Measurements from ENCODE around the gene FCHO2. TPM values are rescaled to one million over a fixed set of nuclear protein-coding genes. Genes with fewer than 3 reads are reported as not detected.
A peak's percentile ranks its signal among the peaks of the same experiment; 100 is the strongest.
"Not testable (repeated sequence)": the region's sequence is repeated elsewhere in the genome, so short reads cannot be mapped to it uniquely, and the experiment has no call there.

The FCHO2 gene
- total and polyA plus RNA-seq, 2 experiments from 2014 or later = 13.5 to 18.6 TPM

DNA sequence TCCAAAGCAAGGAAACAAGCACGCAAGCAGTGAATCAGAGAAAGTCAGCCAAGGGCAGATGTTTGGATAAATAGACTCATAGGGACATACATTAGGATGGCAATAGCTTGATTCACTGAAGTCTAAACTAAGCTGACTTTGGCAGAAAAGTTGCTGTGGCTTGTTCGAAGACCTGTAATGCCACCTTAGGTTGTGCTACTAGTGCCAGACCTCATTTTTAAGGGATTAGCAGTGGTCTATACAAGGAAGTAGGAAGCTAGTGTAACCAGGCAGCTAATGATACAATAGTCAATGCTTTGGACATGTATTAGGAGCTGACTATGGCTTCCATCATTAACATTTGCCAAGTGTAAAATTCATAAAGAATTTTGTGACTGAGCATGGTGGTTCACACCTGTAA lies 63.1 kb downstream of the FCHO2 start:
- Histone ChIP-seq H3K4me1 (ENCODE audit: insufficient read depth) (0 out of 2 replicates have a peak, but pooled peaks cover 4% of the 10 kb centered on the region), H2AFZ (no peak overlapping the region), H3F3A (ENCODE audit: insufficient read depth) (0 out of 2 replicates have a peak, but pooled peaks cover 11% of the 10 kb centered on the region), H3K9ac (no peak overlapping the region), H3K27ac (no peak overlapping the region), H3K27me3 (replicated peaks; ENCODE audit: insufficient read depth) (no peaks in the 10 kb centered on the region), H3K9me2 (ENCODE audit: insufficient read depth) (no peaks in the 10 kb centered on the region), H3K36me3 (ENCODE audit: low read depth) (0 out of 2 replicates have a peak, but pooled peaks cover 3% of the 10 kb centered on the region), H3K79me2 (ENCODE audit: insufficient read depth) (no peaks in the 10 kb centered on the region), H3K4me2 (ENCODE audit: unreplicated experiment) (no peak overlapping the region), H4K20me1 (ENCODE audit: insufficient read depth) (no peaks in the 10 kb centered on the region), H3K4me3 (no peak overlapping the region), H3K9me3 (ENCODE audit: low read depth) (no peaks in the 10 kb centered on the region)
- in situ Hi-C loops (cut with MboI) = no loop called here
- DNase-seq = no peak
- TF ChIP-seq EZH2 (IDR thresholded peaks at IDR 0.05; ENCODE audit: insufficient read depth, poor library complexity, severe bottlenecking) (no peak), EZH2phosphoT487 (IDR thresholded peaks at IDR 0.05; ENCODE audit: insufficient read depth, low read depth) (no peak)
- 98 to 99% methylated on average over 2 of the region's 2 CpGs for WGBS, 2 experiments (ENCODE audit: low coverage in 1 of 2, low lambda C conversion rate in 2 of 2, missing lambda C conversion rate in 2 of 2)

DNA sequence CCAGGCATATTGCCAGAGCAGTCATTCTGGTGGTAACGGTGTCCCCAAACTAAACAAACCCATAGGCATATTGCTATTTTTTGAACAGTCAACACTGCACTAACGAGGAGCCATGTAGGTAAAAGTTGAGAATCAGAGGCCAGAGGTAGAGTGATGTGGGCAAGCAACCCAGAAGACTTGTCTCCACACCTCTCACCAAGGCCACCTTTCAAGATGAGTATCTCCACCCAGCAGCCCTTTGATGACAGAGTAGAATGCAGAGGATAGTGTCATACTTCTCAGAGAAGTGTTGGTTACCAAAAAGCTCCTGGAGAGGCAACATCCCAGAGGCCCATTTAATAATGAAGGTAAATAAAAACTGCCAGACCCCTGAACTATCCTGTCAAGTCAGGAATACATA lies 63.9 kb downstream of the FCHO2 start:
- 96 to 98% methylated on average over 2 of the region's 2 CpGs for WGBS, 2 experiments (ENCODE audit: low coverage in 1 of 2, low lambda C conversion rate in 2 of 2, missing lambda C conversion rate in 2 of 2)
- no peaks in the 10 kb centered on the region for H3K9me3 ChIP-seq (ENCODE audit: low read depth)
- in situ Hi-C loops (cut with MboI) = no loop called here
- H3K27ac ChIP-seq = no peak overlapping the region
- H3K27me3 ChIP-seq (replicated peaks; ENCODE audit: insufficient read depth) = no peaks in the 10 kb centered on the region
- no peak overlapping the region for H3K4me2 ChIP-seq (ENCODE audit: unreplicated experiment)
- H3F3A ChIP-seq (ENCODE audit: insufficient read depth) = 0 out of 2 replicates have a peak, but pooled peaks cover 11% of the 10 kb centered on the region
- H3K9ac ChIP-seq = no peak overlapping the region
- H3K4me1 ChIP-seq (ENCODE audit: insufficient read depth) = 0 out of 2 replicates have a peak, but pooled peaks cover 4% of the 10 kb centered on the region
- no peaks in the 10 kb centered on the region for H4K20me1 ChIP-seq (ENCODE audit: insufficient read depth)
- H3K4me3 ChIP-seq = no peak overlapping the region
- DNase-seq = no peak
- no peak for TF ChIP-seq EZH2phosphoT487 (IDR thresholded peaks at IDR 0.05; ENCODE audit: insufficient read depth, low read depth)
- TF ChIP-seq EZH2 (IDR thresholded peaks at IDR 0.05; ENCODE audit: insufficient read depth, poor library complexity, severe bottlenecking) = no peak
- H2AFZ ChIP-seq = no peak overlapping the region
- H3K36me3 ChIP-seq (ENCODE audit: low read depth) = 0 out of 2 replicates have a peak, but pooled peaks cover 3% of the 10 kb centered on the region
- H3K79me2 ChIP-seq (ENCODE audit: insufficient read depth) = no peaks in the 10 kb centered on the region
- H3K9me2 ChIP-seq (ENCODE audit: insufficient read depth) = no peaks in the 10 kb centered on the region

DNA sequence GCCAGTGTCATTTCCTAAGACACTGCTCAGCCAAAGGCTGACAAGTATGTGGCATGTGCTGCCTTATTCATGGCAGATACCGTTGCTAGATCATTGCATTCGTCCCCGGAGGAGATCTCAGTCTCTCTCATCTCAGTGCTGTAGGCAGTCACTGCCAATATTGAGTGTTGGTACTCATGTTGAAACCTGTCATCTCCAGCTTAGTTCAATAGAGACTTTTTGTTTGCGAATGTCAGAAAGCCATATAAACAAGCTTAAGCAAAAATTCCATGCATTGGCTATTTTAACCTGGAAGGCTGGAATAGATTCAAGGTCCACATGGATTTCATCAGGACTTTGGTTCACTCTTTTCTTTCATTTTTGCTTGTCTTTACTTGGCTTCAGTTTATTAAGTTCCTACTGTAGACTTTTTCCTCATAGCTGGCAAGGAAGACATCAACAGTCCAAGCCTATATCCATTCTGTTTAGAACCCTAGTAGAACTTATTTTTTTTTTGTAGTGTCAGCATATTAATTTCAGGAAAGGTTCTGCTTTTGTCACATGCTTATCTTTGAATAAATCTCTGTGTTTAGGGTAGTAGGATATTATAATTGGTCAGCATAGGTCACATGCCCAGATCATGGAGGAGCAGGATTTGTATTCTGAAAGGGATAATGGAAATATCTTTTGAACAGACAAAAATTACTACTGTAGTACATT lies 66.8 kb downstream of the FCHO2 start:
- Histone ChIP-seq H3K27me3 (replicated peaks; ENCODE audit: insufficient read depth) (no peaks in the 10 kb centered on the region), H3F3A (ENCODE audit: insufficient read depth) (0 out of 2 replicates have a peak, but pooled peaks cover 11% of the 10 kb centered on the region), H3K9ac (no peak overlapping the region), H3K4me1 (ENCODE audit: insufficient read depth) (0 out of 2 replicates have a peak, but pooled peaks cover 4% of the 10 kb centered on the region), H4K20me1 (ENCODE audit: insufficient read depth) (no peaks in the 10 kb centered on the region), H3K9me2 (ENCODE audit: insufficient read depth) (no peaks in the 10 kb centered on the region), H3K4me2 (ENCODE audit: unreplicated experiment) (no peak overlapping the region), H3K9me3 (ENCODE audit: low read depth) (no peaks in the 10 kb centered on the region), H3K4me3 (no peak overlapping the region), H3K79me2 (ENCODE audit: insufficient read depth) (no peaks in the 10 kb centered on the region), H3K27ac (no peak overlapping the region), H2AFZ (no peak overlapping the region), H3K36me3 (ENCODE audit: low read depth) (peaks cover 20% of the 10 kb centered on the region)
- WGBS, 2 experiments (ENCODE audit: low coverage in 1 of 2, low lambda C conversion rate in 2 of 2, missing lambda C conversion rate in 2 of 2) = 19 to 27% methylated on average over 4 of the region's 4 CpGs
- DNase-seq = peak; percentile 8
- in situ Hi-C loops (cut with MboI) = no loop called here
- TF ChIP-seq EZH2phosphoT487 (IDR thresholded peaks at IDR 0.05; ENCODE audit: insufficient read depth, low read depth) (no peak), EZH2 (IDR thresholded peaks at IDR 0.05; ENCODE audit: insufficient read depth, poor library complexity, severe bottlenecking) (no peak)

DNA sequence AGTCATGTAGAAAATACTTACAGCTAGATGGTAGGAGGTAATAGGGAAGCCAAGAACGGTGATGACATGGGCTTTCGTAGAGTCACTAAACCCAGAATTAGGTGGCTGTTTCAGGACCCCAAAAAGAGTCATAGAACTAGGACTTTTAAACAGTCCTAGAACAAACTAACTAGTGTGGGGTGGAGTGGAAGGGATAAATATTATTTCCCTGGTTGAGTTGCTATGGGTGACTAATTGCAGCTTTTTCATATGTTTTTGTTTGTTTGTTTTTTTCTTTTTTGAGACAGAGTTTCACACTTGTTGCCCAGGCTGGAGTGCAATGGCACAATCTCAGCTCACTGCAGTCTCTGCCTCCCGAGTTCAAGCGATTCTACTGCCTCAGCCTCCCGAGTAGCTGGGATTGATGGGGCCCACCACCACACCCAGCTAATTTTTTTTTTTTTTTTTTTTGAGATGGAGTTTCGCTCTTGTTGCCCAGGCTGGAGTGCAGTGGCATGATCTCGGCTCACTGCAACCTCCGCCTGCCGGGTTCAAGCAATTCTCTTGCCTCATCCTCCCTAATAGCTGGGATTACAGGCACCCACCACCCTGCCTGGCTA lies 69.2 kb downstream of the FCHO2 start:
- H3K9me2 ChIP-seq (ENCODE audit: insufficient read depth); in situ Hi-C loops (cut with MboI); H3K9ac ChIP-seq; H4K20me1 ChIP-seq (ENCODE audit: insufficient read depth); H3K79me2 ChIP-seq (ENCODE audit: insufficient read depth); H3K27ac ChIP-seq; H3K9me3 ChIP-seq (ENCODE audit: low read depth); H3K4me2 ChIP-seq (ENCODE audit: unreplicated experiment); H3K4me3 ChIP-seq; H3K27me3 ChIP-seq (replicated peaks; ENCODE audit: insufficient read depth); H2AFZ ChIP-seq: not testable (repeated sequence)
- Histone ChIP-seq H3F3A (ENCODE audit: insufficient read depth) (peaks cover 25% of the 10 kb centered on the region), H3K36me3 (ENCODE audit: low read depth) (peaks cover 20% of the 10 kb centered on the region), H3K4me1 (ENCODE audit: insufficient read depth) (peaks cover 17% of the 10 kb centered on the region)
- peak; percentile 57 for DNase-seq
- 70 to 71% methylated on average over 8 to 9 of the region's 9 CpGs for WGBS, 2 experiments (ENCODE audit: low coverage in 1 of 2, low lambda C conversion rate in 2 of 2, missing lambda C conversion rate in 2 of 2)

Data from GM23248 (cell line).